ENCODE results near the gene PNPLA3. TPM values are rescaled to one million over a fixed set of nuclear protein-coding genes. Genes with fewer than 3 reads are reported as not detected.

Gene PNPLA3
- total RNA-seq, 1 experiment from 2014 or later, result 4.9 TPM

DNA sequence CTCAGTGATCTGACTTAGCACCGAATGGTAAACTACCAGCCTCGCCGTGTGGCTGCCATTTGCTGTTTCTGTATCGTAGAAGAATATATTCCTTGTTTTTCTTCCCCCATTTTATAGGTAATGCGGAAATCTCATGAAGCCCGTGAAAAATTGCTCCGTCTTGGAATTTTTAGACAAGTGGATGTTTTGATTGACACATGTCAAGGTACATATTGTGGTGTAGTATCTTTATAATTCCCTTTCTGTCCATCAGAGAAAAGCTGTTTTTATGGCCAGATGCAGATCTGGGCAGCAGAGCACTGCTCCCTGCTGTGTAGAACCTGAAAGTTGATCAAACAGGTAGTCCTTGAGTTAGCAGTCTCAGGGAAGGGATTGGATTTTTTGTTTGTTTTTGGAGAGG lies 45.0 kb downstream of the PNPLA3 start:
- POLR2A ChIA-PET, result interaction anchor here (0.7 kb wide), 2 partner anchors 389 to 519 kb away, joined by 6 to 9 read pairs; no protein-coding TSS in a partner anchor
- peaks cover 5% of the 10 kb centered on the region; the same call in 1 of the 2 replicates for H3K36me3 ChIP-seq (ENCODE audit: control insufficient read depth, insufficient read depth, low read length)
- no peaks in the 10 kb centered on the region for H3K9me3 ChIP-seq (ENCODE audit: control insufficient read depth, insufficient read depth, low read depth, low read length)
- H3K27me3 ChIP-seq (ENCODE audit: control insufficient read depth, insufficient read depth, low read length), result no peaks in the 10 kb centered on the region
- DNase-seq (ENCODE audit: low read depth, low spot score), result no peak
- no peak overlapping the region for H3K27ac ChIP-seq (ENCODE audit: low read length)
- CTCF ChIA-PET, result no interaction called here
- intact Hi-C loops (cut with micrococcal nuclease; ENCODE audit: unreplicated experiment), result no loop called here
- BruUV-seq (replicated peaks), result no TSS peak
- ATAC-seq, result no peak
- in situ Hi-C loops (cut with HindIII; ENCODE audit: low pct_unique_long_range_greater_than_20kb, low sequenced_read_pairs), result no loop called here
- TF ChIP-seq, protein P1, sequence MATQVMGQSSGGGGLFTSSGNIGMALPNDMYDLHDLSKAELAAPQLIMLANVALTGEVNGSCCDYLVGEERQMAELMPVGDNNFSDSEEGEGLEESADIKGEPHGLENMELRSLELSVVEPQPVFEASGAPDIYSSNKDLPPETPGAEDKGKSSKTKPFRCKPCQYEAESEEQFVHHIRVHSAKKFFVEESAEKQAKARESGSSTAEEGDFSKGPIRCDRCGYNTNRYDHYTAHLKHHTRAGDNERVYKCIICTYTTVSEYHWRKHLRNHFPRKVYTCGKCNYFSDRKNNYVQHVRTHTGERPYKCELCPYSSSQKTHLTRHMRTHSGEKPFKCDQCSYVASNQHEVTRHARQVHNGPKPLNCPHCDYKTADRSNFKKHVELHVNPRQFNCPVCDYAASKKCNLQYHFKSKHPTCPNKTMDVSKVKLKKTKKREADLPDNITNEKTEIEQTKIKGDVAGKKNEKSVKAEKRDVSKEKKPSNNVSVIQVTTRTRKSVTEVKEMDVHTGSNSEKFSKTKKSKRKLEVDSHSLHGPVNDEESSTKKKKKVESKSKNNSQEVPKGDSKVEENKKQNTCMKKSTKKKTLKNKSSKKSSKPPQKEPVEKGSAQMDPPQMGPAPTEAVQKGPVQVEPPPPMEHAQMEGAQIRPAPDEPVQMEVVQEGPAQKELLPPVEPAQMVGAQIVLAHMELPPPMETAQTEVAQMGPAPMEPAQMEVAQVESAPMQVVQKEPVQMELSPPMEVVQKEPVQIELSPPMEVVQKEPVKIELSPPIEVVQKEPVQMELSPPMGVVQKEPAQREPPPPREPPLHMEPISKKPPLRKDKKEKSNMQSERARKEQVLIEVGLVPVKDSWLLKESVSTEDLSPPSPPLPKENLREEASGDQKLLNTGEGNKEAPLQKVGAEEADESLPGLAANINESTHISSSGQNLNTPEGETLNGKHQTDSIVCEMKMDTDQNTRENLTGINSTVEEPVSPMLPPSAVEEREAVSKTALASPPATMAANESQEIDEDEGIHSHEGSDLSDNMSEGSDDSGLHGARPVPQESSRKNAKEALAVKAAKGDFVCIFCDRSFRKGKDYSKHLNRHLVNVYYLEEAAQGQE (IDR thresholded peaks at IDR 0.05; ENCODE audit: insufficient read depth in 1 of 2, low read depth in 2 of 2, low read length in 1 of 2), result no peak
- TF ChIP-seq SIN3A (IDR thresholded peaks at IDR 0.05; ENCODE audit: borderline replicate concordance, insufficient read depth, low read depth, low read length), result no peak
- TF ChIP-seq, protein P2, sequence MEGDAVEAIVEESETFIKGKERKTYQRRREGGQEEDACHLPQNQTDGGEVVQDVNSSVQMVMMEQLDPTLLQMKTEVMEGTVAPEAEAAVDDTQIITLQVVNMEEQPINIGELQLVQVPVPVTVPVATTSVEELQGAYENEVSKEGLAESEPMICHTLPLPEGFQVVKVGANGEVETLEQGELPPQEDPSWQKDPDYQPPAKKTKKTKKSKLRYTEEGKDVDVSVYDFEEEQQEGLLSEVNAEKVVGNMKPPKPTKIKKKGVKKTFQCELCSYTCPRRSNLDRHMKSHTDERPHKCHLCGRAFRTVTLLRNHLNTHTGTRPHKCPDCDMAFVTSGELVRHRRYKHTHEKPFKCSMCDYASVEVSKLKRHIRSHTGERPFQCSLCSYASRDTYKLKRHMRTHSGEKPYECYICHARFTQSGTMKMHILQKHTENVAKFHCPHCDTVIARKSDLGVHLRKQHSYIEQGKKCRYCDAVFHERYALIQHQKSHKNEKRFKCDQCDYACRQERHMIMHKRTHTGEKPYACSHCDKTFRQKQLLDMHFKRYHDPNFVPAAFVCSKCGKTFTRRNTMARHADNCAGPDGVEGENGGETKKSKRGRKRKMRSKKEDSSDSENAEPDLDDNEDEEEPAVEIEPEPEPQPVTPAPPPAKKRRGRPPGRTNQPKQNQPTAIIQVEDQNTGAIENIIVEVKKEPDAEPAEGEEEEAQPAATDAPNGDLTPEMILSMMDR (IDR thresholded peaks at IDR 0.05), result no peak
- no peak for TF ChIP-seq POLR2AphosphoS5 (IDR thresholded peaks at IDR 0.05; ENCODE audit: low read depth, low read length)
- no peak for TF ChIP-seq TCF7L2 (IDR thresholded peaks at IDR 0.05; ENCODE audit: low read depth, low read length)
- H3K4me1 ChIP-seq (ENCODE audit: control insufficient read depth, insufficient read depth, low read length), result no peaks in the 10 kb centered on the region
- no peak overlapping the region for H3K4me3 ChIP-seq (ENCODE audit: low read depth in 2 of 2, low read length in 2 of 2)

DNA sequence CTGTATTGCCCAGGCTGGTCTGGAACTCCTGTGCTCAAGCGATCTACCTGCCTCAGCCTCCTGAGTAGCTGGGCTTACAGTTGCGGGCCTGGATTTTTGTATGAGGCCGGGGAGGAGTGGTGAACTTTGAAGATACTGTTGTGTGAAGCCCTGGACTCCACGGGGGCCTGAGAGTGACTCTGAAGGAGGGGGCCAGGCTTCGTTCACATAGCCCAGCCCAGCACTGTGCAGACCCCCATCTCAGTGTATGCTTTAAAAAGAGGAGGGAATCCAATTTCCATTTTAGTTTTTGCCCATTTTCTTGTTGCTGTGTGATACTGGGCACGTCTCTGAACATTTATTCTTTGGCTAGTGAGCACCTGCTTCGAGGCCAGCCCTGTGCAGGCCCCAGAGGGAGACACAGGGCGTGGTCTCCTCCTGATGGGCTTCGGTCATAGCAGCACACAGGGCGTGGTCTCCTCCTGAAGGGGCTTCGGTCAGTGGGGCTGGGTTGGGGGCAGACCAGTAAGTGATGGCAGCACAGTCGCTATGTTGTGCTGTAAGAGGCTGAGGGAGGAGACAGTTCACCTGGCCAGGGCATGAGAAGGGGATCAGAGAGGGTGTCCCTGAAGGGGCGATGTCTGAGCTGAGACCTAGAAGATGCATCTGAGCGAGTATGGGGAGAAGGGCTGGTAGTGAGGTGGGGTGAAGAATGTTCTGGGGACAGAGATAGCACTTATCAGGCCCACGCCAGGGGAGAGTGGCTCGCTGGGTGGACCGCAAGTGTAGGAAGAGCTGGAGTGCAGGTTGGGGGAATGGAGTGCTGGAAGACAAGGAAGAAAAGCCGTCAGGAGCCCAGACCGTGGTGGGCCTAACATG lies 45.6 kb downstream of the PNPLA3 start:
- Histone ChIP-seq H3K4me3 (ENCODE audit: low read depth in 2 of 2, low read length in 2 of 2) (no peak overlapping the region), H3K9me3 (ENCODE audit: control insufficient read depth, insufficient read depth, low read depth, low read length) (no peaks in the 10 kb centered on the region), H3K27me3 (ENCODE audit: control insufficient read depth, insufficient read depth, low read length) (no peaks in the 10 kb centered on the region), H3K4me1 (ENCODE audit: control insufficient read depth, insufficient read depth, low read length) (no peaks in the 10 kb centered on the region), H3K36me3 (ENCODE audit: control insufficient read depth, insufficient read depth, low read length) (peaks cover 5% of the 10 kb centered on the region; the same call in 1 of the 2 replicates), H3K27ac (ENCODE audit: low read length) (no peak overlapping the region)
- BruUV-seq (replicated peaks), result no TSS peak
- CTCF ChIA-PET, result no interaction called here
- intact Hi-C loops (cut with micrococcal nuclease; ENCODE audit: unreplicated experiment) (no loop called here), in situ Hi-C loops (cut with HindIII; ENCODE audit: low pct_unique_long_range_greater_than_20kb, low sequenced_read_pairs) (no loop called here)
- no peak for ATAC-seq
- POLR2A ChIA-PET, result no interaction called here
- TF ChIP-seq SIN3A (IDR thresholded peaks at IDR 0.05; ENCODE audit: borderline replicate concordance, insufficient read depth, low read depth, low read length), result no peak
- TF ChIP-seq, protein P1 (IDR thresholded peaks at IDR 0.05; ENCODE audit: insufficient read depth in 1 of 2, low read depth in 2 of 2, low read length in 1 of 2), result no peak
- no peak for DNase-seq (ENCODE audit: low read depth, low spot score)

Data from Panc1 (cell line).